8988T (cell line): Measurements from ENCODE around the gene THRSP.

Experiments used
- DNase-seq: peaks from one replicate; pipeline ENCODE4 v3.0.0; 2011

The THRSP gene

GRCh38 chr11:78100676-78101472 lies 37.2 kb downstream of the THRSP start:
- no peak for DNase-seq

DNA sequence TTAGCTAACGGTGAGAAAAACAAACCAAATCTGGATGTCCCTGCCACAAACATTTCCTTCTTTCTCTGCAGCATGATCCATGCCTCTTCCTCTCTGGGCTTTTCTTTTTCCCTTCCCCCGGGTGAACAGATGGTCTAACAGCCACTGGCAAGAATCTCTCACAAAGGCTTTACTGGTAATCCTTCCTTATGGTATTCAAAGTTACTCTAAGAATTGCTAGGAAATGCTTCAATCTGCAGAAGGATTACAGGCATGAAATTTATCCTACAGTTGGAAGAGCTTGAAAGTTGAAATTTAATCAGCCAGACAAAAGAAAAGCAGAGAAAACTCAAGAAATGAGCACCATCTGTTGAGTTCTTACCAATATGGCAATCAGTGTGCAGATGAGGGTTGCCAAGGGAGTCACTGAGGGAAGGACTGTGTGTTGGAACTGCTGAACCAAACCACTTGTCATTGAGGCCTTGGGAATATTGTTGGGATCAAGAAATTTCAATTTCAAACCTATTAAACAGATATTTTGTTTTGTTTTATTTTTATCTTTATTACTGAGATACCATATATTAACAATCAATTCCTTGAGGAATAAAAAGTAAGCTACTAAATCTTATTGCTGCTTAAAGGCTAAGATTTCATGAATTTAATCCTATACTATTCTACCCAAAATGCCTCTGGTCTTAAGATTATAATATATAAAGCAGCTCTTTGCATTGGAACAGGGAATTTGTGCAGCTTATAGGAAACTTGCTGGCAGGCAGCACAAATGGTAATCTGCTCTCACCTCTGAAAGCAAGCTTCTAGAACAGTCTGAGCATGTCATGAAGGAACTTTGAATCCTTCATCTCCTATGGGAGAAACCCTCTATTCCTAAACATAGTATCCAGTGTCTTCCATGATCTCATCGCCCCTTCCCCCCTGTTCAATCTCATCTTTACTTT lies 45.7 kb downstream of the THRSP start:
- no peak for DNase-seq

DNA sequence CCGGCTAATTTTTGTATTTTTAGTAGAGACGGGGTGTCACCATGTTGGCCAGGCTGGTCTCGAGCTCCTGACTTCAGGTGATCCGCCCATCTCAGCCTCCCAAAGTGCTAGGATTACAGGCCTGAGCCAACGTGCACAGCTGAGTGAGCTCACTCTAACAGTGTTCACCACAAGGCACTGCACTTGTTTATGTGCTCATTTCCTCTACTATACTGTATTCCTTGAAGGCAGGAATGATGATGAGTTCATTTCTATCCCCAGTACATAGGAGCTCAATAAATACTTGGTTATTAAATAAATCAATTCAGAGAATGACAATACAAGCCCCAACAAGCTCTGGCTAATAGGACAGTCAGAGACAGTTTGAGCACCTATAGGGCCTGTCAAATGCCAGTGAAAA lies 46.7 kb downstream of the THRSP start:
- DNase-seq, result no peak

DNA sequence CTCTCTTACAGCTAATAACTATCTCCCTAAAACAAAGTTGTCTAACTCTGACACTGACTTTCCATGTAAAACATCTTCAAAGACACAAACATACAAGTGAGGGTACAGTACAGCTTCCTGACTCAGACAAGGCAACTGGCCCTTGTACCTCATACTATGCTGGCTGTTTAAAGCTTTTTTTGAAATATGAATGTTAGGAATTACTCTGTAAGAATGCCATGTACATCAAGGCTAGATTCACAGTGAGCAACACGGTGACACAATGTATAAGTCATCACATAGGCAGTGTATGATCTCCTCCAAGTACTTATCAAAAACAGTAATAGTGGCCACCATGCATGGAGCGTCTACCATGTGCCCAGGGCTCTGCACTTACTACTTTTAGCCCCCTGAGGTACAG lies 47.2 kb downstream of the THRSP start:
- DNase-seq, result no peak

GRCh38 chr11:78111298-78111697 lies 47.6 kb downstream of the THRSP start:
- no peak for DNase-seq

- no peak for DNase-seq
Measured at GRCh38 chr11:78112582-78113275, 49.1 kb downstream of the THRSP start.
